Mesodermal cell (in vitro differentiated cells): ENCODE results near the gene FAHD2A.

Experiments
- H3K27ac ChIP-seq: 2 replicates; pipeline ENCODE4 v1.7.0; 2013; ENCODE audit warnings: mild to moderate bottlenecking, low read depth, low read length, moderate library complexity; ENCODE audit not compliant: severe bottlenecking
- H3K36me3 ChIP-seq: 2 replicates; pipeline ENCODE4 v1.7.1; 2013; ENCODE audit warnings: mild to moderate bottlenecking, low read length, moderate library complexity; ENCODE audit not compliant: control insufficient read depth, insufficient read depth
- H3K4me1 ChIP-seq: one replicate; pipeline ENCODE4 v1.7.1; 2013; ENCODE audit warnings: mild to moderate bottlenecking, low read length; ENCODE audit not compliant: insufficient read depth, control insufficient read depth, poor library complexity, severe bottlenecking
- H3K4me3 ChIP-seq: 2 replicates; pipeline ENCODE4 v1.7.0; 2013; ENCODE audit warnings: low read length, control low read depth, mild to moderate bottlenecking; ENCODE audit not compliant: insufficient read depth, poor library complexity, severe bottlenecking; ENCODE audit errors: extremely low read depth
- H3K9me3 ChIP-seq: 2 replicates; pipeline ENCODE4 v1.7.1; 2013; ENCODE audit warnings: mild to moderate bottlenecking, low read length, moderate library complexity; ENCODE audit not compliant: control insufficient read depth
- WGBS, 2 experiments: methylation state at CpG; one replicate each; pipeline ENCODE4 v1.1.5; 2013; ENCODE audit warnings: missing lambda C conversion rate in 2 of 2; ENCODE audit not compliant: insufficient coverage in 2 of 2; 5-methylcytosine and 5-hydroxymethylcytosine counted together

The FAHD2A gene

DNA sequence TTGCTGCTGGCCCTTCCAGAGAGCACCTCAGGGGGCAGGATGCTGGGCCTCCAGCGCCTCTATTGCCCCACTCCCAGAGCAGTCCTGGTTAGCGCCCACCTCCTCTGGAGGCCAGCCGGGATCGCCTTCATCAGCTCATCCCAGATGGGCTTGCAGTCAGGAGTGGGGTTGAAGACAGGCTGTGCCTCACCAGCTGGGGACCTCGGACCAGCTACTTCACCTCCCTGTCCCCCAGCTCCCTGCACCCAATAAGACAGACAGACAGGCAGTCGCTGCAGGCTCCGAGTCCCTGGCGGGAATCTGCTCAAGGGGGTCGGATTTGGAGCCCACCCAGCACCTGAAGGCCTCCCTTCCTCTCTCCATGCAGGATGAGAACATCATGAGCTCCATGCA lies 18.9 kb upstream of the FAHD2A start:
- no peaks in the 10 kb centered on the region for H3K4me1 ChIP-seq
- no peaks in the 10 kb centered on the region for H3K36me3 ChIP-seq
- no peak overlapping the region for H3K27ac ChIP-seq
- no peak overlapping the region for H3K4me3 ChIP-seq
- H3K9me3 ChIP-seq = no peaks in the 10 kb centered on the region
- WGBS, 2 experiments = 88 to 93% methylated on average over 8 of the region's 9 CpGs

- Histone ChIP-seq H3K36me3 (no peaks in the 10 kb centered on the region), H3K27ac (no peak overlapping the region), H3K9me3 (no peaks in the 10 kb centered on the region), H3K4me3 (no peak overlapping the region), H3K4me1 (no peaks in the 10 kb centered on the region)
- WGBS, 2 experiments = 64 to 79% methylated on average over 7 to 10 of the region's 12 CpGs
Observed at GRCh38 chr2:95384854-95385569, 17.5 kb upstream of the FAHD2A start.

GRCh38 chr2:95385570-95385984 lies 16.9 kb upstream of the FAHD2A start:
- Histone ChIP-seq H3K4me1 (no peaks in the 10 kb centered on the region), H3K9me3 (no peaks in the 10 kb centered on the region), H3K4me3 (no peak overlapping the region), H3K36me3 (no peaks in the 10 kb centered on the region), H3K27ac (no peak overlapping the region)
- WGBS, 2 experiments = 88 to 91% methylated on average over 7 to 8 of the region's 12 CpGs

GRCh38 chr2:95386031-95386430 lies 16.5 kb upstream of the FAHD2A start:
- WGBS, 2 experiments = 75 to 88% methylated on average over 4 of the region's 6 CpGs
- no peaks in the 10 kb centered on the region for H3K4me1 ChIP-seq
- no peak overlapping the region for H3K4me3 ChIP-seq
- H3K9me3 ChIP-seq = no peaks in the 10 kb centered on the region
- no peaks in the 10 kb centered on the region for H3K36me3 ChIP-seq
- H3K27ac ChIP-seq = no peak overlapping the region

GRCh38 chr2:95387358-95387757 lies 15.2 kb upstream of the FAHD2A start:
- no peaks in the 10 kb centered on the region for H3K4me1 ChIP-seq
- H3K36me3 ChIP-seq = no peaks in the 10 kb centered on the region
- no peak overlapping the region for H3K27ac ChIP-seq
- 76 to 80% methylated on average over 4 of the region's 7 CpGs for WGBS, 2 experiments
- H3K4me3 ChIP-seq = no peak overlapping the region
- no peaks in the 10 kb centered on the region for H3K9me3 ChIP-seq

GRCh38 chr2:95388091-95388692 lies 14.3 kb upstream of the FAHD2A start:
- no peak overlapping the region for H3K27ac ChIP-seq
- H3K9me3 ChIP-seq = no peaks in the 10 kb centered on the region
- WGBS, 2 experiments = 88 to 92% methylated on average over 6 to 10 of the region's 14 CpGs
- H3K36me3 ChIP-seq = no peaks in the 10 kb centered on the region
- no peak overlapping the region for H3K4me3 ChIP-seq
- H3K4me1 ChIP-seq = no peaks in the 10 kb centered on the region

- Histone ChIP-seq H3K36me3 (no peaks in the 10 kb centered on the region), H3K4me3 (no peak overlapping the region), H3K4me1 (no peaks in the 10 kb centered on the region), H3K27ac (no peak overlapping the region), H3K9me3 (no peaks in the 10 kb centered on the region)
- 42 to 54% methylated on average over 12 to 13 of the region's 15 CpGs for WGBS, 2 experiments
Observed at GRCh38 chr2:95388856-95389244, 13.7 kb upstream of the FAHD2A start.

DNA sequence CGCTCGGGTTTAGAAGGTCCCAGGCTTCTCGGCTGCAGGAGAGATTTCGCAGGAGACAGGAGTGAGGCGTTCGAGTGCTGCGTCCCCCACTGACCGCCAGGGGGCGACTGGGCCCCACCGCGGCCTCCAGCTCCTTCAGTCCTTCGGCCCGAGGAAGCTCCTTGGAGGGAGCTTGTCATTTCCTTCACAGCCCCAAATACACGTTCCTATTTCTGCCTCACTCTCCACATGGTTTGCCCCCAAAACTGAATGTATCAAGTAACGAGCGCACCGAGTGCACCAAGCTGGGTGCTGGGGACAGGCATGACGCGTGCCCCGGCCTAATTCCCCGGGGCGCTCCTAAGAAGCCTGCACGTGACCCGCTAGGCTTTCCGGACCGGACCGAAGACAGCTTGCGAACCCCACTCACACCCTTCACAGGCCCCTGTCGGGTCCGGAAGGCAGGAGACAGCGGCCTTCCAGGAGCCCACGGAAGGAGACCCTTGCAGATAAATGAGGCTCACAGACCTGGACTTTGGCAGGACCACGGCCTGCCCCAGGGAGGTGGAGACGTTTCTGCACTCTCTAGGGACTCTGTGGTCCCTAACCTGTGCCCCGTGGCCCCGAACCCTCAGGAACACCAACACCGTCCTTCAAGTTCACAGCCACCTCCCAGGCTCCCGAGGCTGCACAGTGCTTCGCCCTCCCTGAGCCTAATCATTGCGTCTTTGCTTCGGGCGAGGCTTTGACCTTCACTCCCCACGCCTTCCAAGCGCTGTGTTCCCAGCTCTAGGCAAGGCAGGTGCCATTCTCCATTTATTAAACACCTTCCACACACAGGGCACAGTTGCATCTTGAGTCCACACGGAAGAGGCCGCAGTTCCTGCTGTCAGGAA lies 13.0 kb upstream of the FAHD2A start:
- Histone ChIP-seq H3K4me3 (no peak overlapping the region), H3K9me3 (no peaks in the 10 kb centered on the region), H3K4me1 (no peaks in the 10 kb centered on the region), H3K27ac (no peak overlapping the region), H3K36me3 (no peaks in the 10 kb centered on the region)
- 62% methylated on average over 34 to 40 of the region's 46 CpGs for WGBS, 2 experiments

GRCh38 chr2:95390272-95390880 lies 12.1 kb upstream of the FAHD2A start:
- Histone ChIP-seq H3K36me3 (no peaks in the 10 kb centered on the region), H3K4me3 (no peak overlapping the region), H3K4me1 (no peaks in the 10 kb centered on the region), H3K9me3 (no peaks in the 10 kb centered on the region), H3K27ac (no peak overlapping the region)
- WGBS, 2 experiments = 96 to 100% methylated on average over 3 of the region's 4 CpGs

DNA sequence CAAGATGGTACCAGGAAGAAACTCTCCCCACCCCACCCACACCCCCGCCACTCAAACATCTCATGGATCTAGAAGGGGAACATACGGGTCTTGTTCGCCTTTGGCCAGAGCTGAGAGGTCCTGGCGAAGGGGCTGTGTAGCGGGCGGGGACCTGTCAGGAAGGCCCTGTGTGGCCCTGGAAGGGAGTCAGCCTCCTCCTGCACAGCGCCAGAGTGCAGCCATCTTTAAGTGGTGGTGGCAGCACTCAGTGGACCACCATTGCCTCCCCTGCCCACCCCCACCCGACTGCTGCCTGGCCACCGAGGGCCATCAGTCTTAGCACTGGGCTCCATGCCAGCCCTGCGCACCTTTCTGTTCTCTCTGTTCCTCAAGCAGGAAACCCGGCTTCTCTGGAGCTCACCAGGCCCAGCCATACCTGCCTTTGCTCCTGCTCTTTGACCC lies 11.6 kb upstream of the FAHD2A start:
- 80 to 90% methylated on average over 8 of the region's 11 CpGs for WGBS, 2 experiments
- no peaks in the 10 kb centered on the region for H3K4me1 ChIP-seq
- H3K27ac ChIP-seq = no peak overlapping the region
- H3K4me3 ChIP-seq = no peak overlapping the region
- H3K9me3 ChIP-seq = no peaks in the 10 kb centered on the region
- no peaks in the 10 kb centered on the region for H3K36me3 ChIP-seq
